Activated B cell treated with CpG ODN at 0.5 μM for 24 hours (primary cell): ENCODE data around the gene TSHZ2. TPM values are rescaled to one million over a fixed set of nuclear protein-coding genes. Genes with fewer than 3 reads are reported as not detected.

Experiments
- ATAC-seq: fragments of 200-7000 bp; cut with Tn5 transposase; one replicate; pipeline ENCODE4 v1.10.0; 2021; ENCODE audit warnings: low read depth, mild to moderate bottlenecking, moderate library complexity
- CTCF ChIA-PET: fragments of 350-600 bp; sonication (Branson Sonifier 250); formaldehyde crosslinking; loops from one replicate; lab custom pipeline; 2021; ENCODE audit warnings: antibody characterized with exemption; lab: Charles Lee
- POLR2A ChIA-PET: fragments of 350-600 bp; sonication (Branson Sonifier 250); formaldehyde crosslinking; loops from one replicate; lab custom pipeline; 2021; ENCODE audit warnings: antibody characterized with exemption; lab: Charles Lee
- DNase-seq: peaks from one replicate; pipeline ENCODE4 v3.0.0; 2022
- H3K27ac Mint-ChIP-seq: one replicate; pipeline ENCODE4 v1.8.0; 2020; ENCODE audit warnings: mixed read lengths
- H3K27me3 Mint-ChIP-seq: one replicate; pipeline ENCODE4 v1.8.0; 2021; ENCODE audit warnings: mixed read lengths
- H3K36me3 Mint-ChIP-seq: one replicate; pipeline ENCODE4 v1.8.0; 2021; ENCODE audit warnings: low read depth, mixed read lengths
- H3K4me1 Mint-ChIP-seq: one replicate; pipeline ENCODE4 v1.8.0; 2021; ENCODE audit warnings: mixed read lengths
- H3K4me3 Mint-ChIP-seq: one replicate; pipeline ENCODE4 v1.8.0; 2020; ENCODE audit warnings: mild to moderate bottlenecking, mixed read lengths
- H3K9me3 Mint-ChIP-seq: one replicate; pipeline ENCODE4 v1.8.0; 2020; ENCODE audit warnings: mixed read lengths
- intact Hi-C: fragments of 100-400 bp; cut with micrococcal nuclease; formaldehyde crosslinking; loops from one replicate; pipeline ENCODE4 v1.15.1; 2024
- total RNA-seq: library from RNA; stranded (reverse); gene quantifications from 2 replicates; pipeline ENCODE4 v1.2.3, GENCODE V29; 2022
- TF ChIP-seq, protein P1 (sequence below): fragments of 200-600 bp; IDR thresholded peaks from one replicate; pipeline ENCODE4 v1.8.0; 2022; ENCODE audit warnings: antibody characterized with exemption, mild to moderate bottlenecking

The TSHZ2 gene
- total RNA-seq, 1 donor from 2014 or later, result 1.7 TPM

DNA sequence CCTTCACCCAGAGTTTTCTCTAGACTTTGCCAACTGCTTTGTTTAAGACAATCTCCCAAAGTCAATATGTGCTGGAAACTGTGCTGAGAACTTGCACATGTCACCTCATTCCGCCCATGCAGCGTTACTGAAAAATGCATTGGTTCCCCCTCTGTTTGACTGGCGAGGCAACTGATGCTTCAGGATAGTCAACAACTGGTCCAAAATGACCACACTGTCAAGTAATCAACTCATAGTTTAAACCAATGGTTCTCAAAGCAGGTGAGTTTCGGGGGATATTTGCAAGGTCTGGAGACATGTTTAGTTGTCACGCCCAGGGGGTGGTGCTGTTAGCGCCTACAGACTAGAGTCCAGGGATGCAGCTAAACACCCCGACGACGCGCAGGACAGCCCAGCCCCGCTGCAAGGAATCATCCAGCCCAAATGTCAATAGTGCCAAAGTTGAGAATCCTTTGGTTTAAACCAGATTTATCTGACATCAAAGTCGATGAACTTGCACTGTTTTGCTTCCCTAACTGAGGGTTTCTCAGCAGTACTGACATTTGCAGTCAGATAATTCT lies 451.5 kb downstream of the TSHZ2 start:
- no peaks in the 10 kb centered on the region for H3K36me3 Mint-ChIP-seq
- intact Hi-C loops, result no loop called here
- no peaks in the 10 kb centered on the region for H3K4me1 Mint-ChIP-seq
- peaks cover 7% of the 10 kb centered on the region for H3K27me3 Mint-ChIP-seq
- no peak overlapping the region for H3K4me3 Mint-ChIP-seq
- no peak for ATAC-seq
- H3K9me3 Mint-ChIP-seq, result no peaks in the 10 kb centered on the region
- TF ChIP-seq, protein P1, sequence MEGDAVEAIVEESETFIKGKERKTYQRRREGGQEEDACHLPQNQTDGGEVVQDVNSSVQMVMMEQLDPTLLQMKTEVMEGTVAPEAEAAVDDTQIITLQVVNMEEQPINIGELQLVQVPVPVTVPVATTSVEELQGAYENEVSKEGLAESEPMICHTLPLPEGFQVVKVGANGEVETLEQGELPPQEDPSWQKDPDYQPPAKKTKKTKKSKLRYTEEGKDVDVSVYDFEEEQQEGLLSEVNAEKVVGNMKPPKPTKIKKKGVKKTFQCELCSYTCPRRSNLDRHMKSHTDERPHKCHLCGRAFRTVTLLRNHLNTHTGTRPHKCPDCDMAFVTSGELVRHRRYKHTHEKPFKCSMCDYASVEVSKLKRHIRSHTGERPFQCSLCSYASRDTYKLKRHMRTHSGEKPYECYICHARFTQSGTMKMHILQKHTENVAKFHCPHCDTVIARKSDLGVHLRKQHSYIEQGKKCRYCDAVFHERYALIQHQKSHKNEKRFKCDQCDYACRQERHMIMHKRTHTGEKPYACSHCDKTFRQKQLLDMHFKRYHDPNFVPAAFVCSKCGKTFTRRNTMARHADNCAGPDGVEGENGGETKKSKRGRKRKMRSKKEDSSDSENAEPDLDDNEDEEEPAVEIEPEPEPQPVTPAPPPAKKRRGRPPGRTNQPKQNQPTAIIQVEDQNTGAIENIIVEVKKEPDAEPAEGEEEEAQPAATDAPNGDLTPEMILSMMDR, result no peak
- ChIA-PET POLR2A (no interaction called here), CTCF (no interaction called here)
- DNase-seq, result no peak
- no peak overlapping the region for H3K27ac Mint-ChIP-seq

DNA sequence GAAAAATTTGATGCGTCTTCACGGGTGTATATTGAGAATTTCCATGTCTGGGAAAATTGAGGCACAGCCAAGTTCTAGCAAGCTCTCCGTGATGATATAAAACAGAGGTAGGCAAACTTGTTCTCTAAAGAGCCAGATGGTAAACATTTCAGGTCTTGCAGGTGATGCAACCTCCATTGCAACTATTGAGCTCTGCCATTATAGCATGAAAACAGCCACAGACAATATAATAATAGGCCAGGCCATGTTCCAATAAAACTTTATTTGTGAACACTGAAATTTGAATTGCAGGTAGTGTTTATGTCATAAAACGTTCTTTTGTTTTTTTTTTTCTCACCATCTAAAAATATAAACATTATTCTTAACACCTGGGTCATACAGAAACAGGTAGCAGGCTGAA lies 453.3 kb downstream of the TSHZ2 start:
- no peak overlapping the region for H3K4me3 Mint-ChIP-seq
- intact Hi-C loops, result no loop called here
- no peak overlapping the region for H3K27ac Mint-ChIP-seq
- ATAC-seq (no peak), DNase-seq (no peak)
- no peaks in the 10 kb centered on the region for H3K4me1 Mint-ChIP-seq
- TF ChIP-seq, protein P1, result no peak
- ChIA-PET CTCF (no interaction called here), POLR2A (no interaction called here)
- H3K36me3 Mint-ChIP-seq, result no peaks in the 10 kb centered on the region
- H3K9me3 Mint-ChIP-seq, result no peaks in the 10 kb centered on the region
- peaks cover 11% of the 10 kb centered on the region for H3K27me3 Mint-ChIP-seq

DNA sequence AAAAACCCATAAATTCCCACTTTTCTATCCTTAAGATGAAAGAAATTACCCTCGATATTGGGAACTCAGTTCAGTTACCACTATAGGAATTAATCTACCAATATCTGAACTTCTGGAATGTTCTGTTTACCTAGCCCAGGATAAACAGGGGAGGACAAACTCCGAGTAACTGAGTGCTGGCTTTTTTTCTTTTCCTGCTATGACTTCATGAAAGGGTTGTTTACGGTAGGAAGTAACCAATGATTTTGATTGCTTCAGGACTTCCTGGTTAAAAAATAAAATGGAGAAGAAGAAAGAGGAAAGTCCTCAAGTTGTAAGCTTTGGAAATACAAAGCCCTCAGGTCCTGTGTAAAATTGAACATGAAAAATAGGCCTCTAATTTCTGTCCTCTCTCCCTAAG lies 453.8 kb downstream of the TSHZ2 start:
- H3K27ac Mint-ChIP-seq, result no peak overlapping the region
- POLR2A ChIA-PET, result no interaction called here

DNA sequence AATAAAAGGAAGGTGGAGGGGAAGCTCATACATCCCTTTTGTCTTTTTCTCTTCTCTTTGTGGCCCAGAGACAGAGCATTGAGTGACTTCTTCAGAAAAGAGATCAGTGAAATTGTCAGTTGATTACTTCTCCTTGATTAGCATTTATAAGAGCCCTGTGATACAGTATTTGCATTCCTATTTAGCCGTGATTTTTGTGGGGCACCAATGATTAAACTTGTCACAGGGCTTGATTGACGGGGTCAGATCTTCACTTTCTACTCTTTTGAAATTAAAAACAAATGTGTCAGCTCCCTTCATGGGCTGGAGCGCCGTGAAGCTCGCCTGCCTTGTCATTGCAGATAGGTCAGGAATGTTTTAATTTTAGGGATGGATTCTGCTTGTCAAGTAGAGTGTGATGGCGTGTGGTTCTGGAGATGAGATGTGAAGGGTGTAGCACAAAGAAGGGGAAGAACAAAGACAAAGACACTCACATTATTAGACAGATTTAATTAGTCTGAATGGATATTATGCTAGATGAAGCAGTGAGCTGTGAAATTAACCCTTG lies 454.7 kb downstream of the TSHZ2 start:
- no peak for DNase-seq
- Mint-ChIP-seq H3K27ac (no peak overlapping the region), H3K9me3 (no peaks in the 10 kb centered on the region), H3K4me3 (no peak overlapping the region), H3K4me1 (no peaks in the 10 kb centered on the region), H3K36me3 (no peaks in the 10 kb centered on the region), H3K27me3 (peaks cover 11% of the 10 kb centered on the region)
- intact Hi-C loops, result no loop called here
- no peak for ATAC-seq
- TF ChIP-seq, protein P1, result no peak
- ChIA-PET CTCF (no interaction called here), POLR2A (no interaction called here)

More for the DNA sequence above, 453.8 kb downstream of the TSHZ2 start:
- no peaks in the 10 kb centered on the region for H3K4me1 Mint-ChIP-seq
- ATAC-seq (no peak), DNase-seq (no peak)
- peaks cover 11% of the 10 kb centered on the region for H3K27me3 Mint-ChIP-seq
- intact Hi-C loops, result no loop called here
- CTCF ChIA-PET, result no interaction called here
- no peak overlapping the region for H3K4me3 Mint-ChIP-seq
- no peaks in the 10 kb centered on the region for H3K36me3 Mint-ChIP-seq
- TF ChIP-seq, protein P1, result no peak
- H3K9me3 Mint-ChIP-seq, result no peaks in the 10 kb centered on the region

DNA sequence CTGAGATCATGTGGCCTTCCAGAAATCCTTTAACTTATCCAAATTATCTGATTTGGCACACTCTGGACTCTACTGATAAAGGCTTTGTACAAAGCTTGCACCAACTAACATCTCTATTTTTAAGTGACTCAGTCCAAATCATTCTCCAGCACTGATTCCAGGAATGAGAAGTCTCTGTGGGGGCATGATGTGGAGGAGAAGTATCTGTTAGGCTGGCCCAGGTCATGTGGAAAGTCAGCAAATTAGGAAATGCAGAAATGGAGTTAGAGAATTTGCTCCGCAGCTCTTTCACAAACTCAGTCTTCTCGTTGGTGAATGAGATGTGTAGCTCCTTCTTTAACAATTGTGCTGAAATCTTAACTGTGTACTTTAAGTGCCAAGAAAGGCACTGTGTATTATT lies 455.8 kb downstream of the TSHZ2 start:
- no peaks in the 10 kb centered on the region for H3K4me1 Mint-ChIP-seq
- intact Hi-C loops, result no loop called here
- H3K27me3 Mint-ChIP-seq, result peaks cover 11% of the 10 kb centered on the region
- ATAC-seq, result no peak
- H3K36me3 Mint-ChIP-seq, result no peaks in the 10 kb centered on the region
- CTCF ChIA-PET, result no interaction called here
- POLR2A ChIA-PET, result interaction anchor here (0.7 kb wide), 1 partner anchor 12 kb away, joined by 10 read pairs; no protein-coding TSS in a partner anchor
- H3K27ac Mint-ChIP-seq, result no peak overlapping the region
- H3K9me3 Mint-ChIP-seq, result peaks cover 1% of the 10 kb centered on the region
- DNase-seq, result no peak
- TF ChIP-seq, protein P1, result no peak
- no peak overlapping the region for H3K4me3 Mint-ChIP-seq
